ENCODE data around the gene DTNBP1.

The DTNBP1 gene

GRCh38 chr6:15662326-15663129 is at the start of gene DTNBP1:
Gene DTNBP1 (minus strand): TSS chr6:15663028. CDS start chr6:15662869, 159 bp downstream.
- DNase-seq (ENCODE audit: low read depth): peak; percentile 74

- no peak for DNase-seq (ENCODE audit: low read depth)
These were observed 46.9 kb upstream of the DTNBP1 start for GRCh38 chr6:15709651-15710269.

- no peak for DNase-seq (ENCODE audit: low read depth)
These were observed 45.4 kb upstream of the DTNBP1 start for GRCh38 chr6:15708231-15708630.

- no peak for DNase-seq (ENCODE audit: low read depth)
These were observed 43.2 kb upstream of the DTNBP1 start for GRCh38 chr6:15705981-15706380.

- DNase-seq (ENCODE audit: low read depth): no peak
These were observed 35.6 kb upstream of the DTNBP1 start for GRCh38 chr6:15698471-15698870.

GRCh38 chr6:15697895-15698294 is 35.1 kb upstream of the DTNBP1 start:
- no peak for DNase-seq (ENCODE audit: low read depth)

GRCh38 chr6:15691250-15691869 is 28.5 kb upstream of the DTNBP1 start:
- peak; percentile 88 for DNase-seq (ENCODE audit: low read depth)

- DNase-seq (ENCODE audit: low read depth): no peak
These were observed 27.7 kb upstream of the DTNBP1 start for GRCh38 chr6:15690510-15690909.

- peak; percentile 4 for DNase-seq (ENCODE audit: low read depth)
These were observed 27.0 kb upstream of the DTNBP1 start for GRCh38 chr6:15689586-15690482.

- no peak for DNase-seq (ENCODE audit: low read depth)
These were observed 22.8 kb upstream of the DTNBP1 start for GRCh38 chr6:15685619-15686018.

- no peak for DNase-seq (ENCODE audit: low read depth)
These were observed 20.4 kb upstream of the DTNBP1 start for GRCh38 chr6:15682965-15683822.

- DNase-seq (ENCODE audit: low read depth): no peak
These were observed 19.1 kb upstream of the DTNBP1 start for GRCh38 chr6:15681946-15682345.

- no peak for DNase-seq (ENCODE audit: low read depth)
These were observed 15.7 kb upstream of the DTNBP1 start for GRCh38 chr6:15678514-15678913.

- DNase-seq (ENCODE audit: low read depth): no peak
These were observed 15.0 kb upstream of the DTNBP1 start for GRCh38 chr6:15677822-15678221.

GRCh38 chr6:15675536-15676220 is 12.8 kb upstream of the DTNBP1 start:
- DNase-seq (ENCODE audit: low read depth): no peak

GRCh38 chr6:15674690-15675386 is 12.0 kb upstream of the DTNBP1 start:
- DNase-seq (ENCODE audit: low read depth): no peak

- no peak for DNase-seq (ENCODE audit: low read depth)
These were observed 10.8 kb upstream of the DTNBP1 start for GRCh38 chr6:15673666-15674065.

- DNase-seq (ENCODE audit: low read depth): no peak
These were observed 10.0 kb upstream of the DTNBP1 start for GRCh38 chr6:15672818-15673217.

GRCh38 chr6:15672291-15672690 is 9.5 kb upstream of the DTNBP1 start:
- no peak for DNase-seq (ENCODE audit: low read depth)

- no peak for DNase-seq (ENCODE audit: low read depth)
These were observed 6.1 kb upstream of the DTNBP1 start for GRCh38 chr6:15668918-15669317.
